Astrocyte (in vitro differentiated cells and primary cell): Measurements from ENCODE around the gene WDR86. TPM values are rescaled to one million over a fixed set of nuclear protein-coding genes. Genes with fewer than 3 reads are reported as not detected.

Source experiments
- DNase-seq: peaks from one replicate; pipeline ENCODE4 v3.0.0-alpha.2; 2010; ENCODE audit warnings: low read depth
- FAIRE-seq: peaks from 2 replicates; lab custom pipeline; 2011; peaks lifted over from hg19 to GRCh38; lab: Jason Lieb, UNC
- H2AFZ ChIP-seq: 2 replicates; pipeline ENCODE4 v1.6.0; 2012; ENCODE audit warnings: low read depth, low read length, inconsistent platforms
- H3K27ac ChIP-seq: 2 replicates; pipeline ENCODE4 v1.5.1; 2011; ENCODE audit warnings: low read depth, low read length, inconsistent platforms
- H3K27me3 ChIP-seq: 2 replicates; pipeline ENCODE4 v1.6.0; 2011; ENCODE audit warnings: low read length, inconsistent platforms; ENCODE audit not compliant: insufficient read depth
- H3K36me3 ChIP-seq: 2 replicates; pipeline ENCODE4 v1.5.1; 2011; ENCODE audit warnings: low read length, inconsistent platforms; ENCODE audit not compliant: insufficient read depth
- H3K4me1 ChIP-seq: 2 replicates; pipeline ENCODE4 v1.5.1; 2011; ENCODE audit warnings: low read length, inconsistent platforms; ENCODE audit not compliant: insufficient read depth
- H3K4me2 ChIP-seq: 2 replicates; pipeline ENCODE4 v1.6.0; 2012; ENCODE audit warnings: low read length, inconsistent platforms
- H3K4me3 ChIP-seq: 2 replicates; pipeline ENCODE4 v1.5.1; 2011; ENCODE audit warnings: low read depth, mild to moderate bottlenecking, low read length, inconsistent platforms; ENCODE audit not compliant: insufficient read depth
- H3K79me2 ChIP-seq: 2 replicates; pipeline ENCODE4 v1.6.0; 2012; ENCODE audit warnings: mild to moderate bottlenecking, low read length, inconsistent platforms; ENCODE audit not compliant: insufficient read depth
- H3K9ac ChIP-seq: 2 replicates; pipeline ENCODE4 v1.6.0; 2012; ENCODE audit warnings: mild to moderate bottlenecking, low read length, inconsistent platforms
- H3K9me3 ChIP-seq: 2 replicates; pipeline ENCODE4 v1.5.1; 2012; ENCODE audit warnings: low read depth, mild to moderate bottlenecking, low read length, inconsistent platforms; ENCODE audit not compliant: insufficient read depth
- H4K20me1 ChIP-seq: 2 replicates; pipeline ENCODE4 v1.6.0; 2012; ENCODE audit warnings: low read length, inconsistent platforms; ENCODE audit not compliant: insufficient read depth
- H3K27ac Mint-ChIP-seq: one replicate; pipeline ENCODE4 v1.8.0; 2021; ENCODE audit warnings: mild to moderate bottlenecking, mixed read lengths; ENCODE audit not compliant: unreplicated experiment
- H3K27me3 Mint-ChIP-seq: one replicate; pipeline ENCODE4 v1.8.0; 2021; ENCODE audit warnings: low read depth, mixed read lengths; ENCODE audit not compliant: unreplicated experiment
- H3K36me3 Mint-ChIP-seq: one replicate; pipeline ENCODE4 v1.8.0; 2021; ENCODE audit warnings: low read depth, mixed read lengths; ENCODE audit not compliant: unreplicated experiment
- H3K4me1 Mint-ChIP-seq: one replicate; pipeline ENCODE4 v1.8.0; 2021; ENCODE audit warnings: low read depth, mixed read lengths; ENCODE audit not compliant: unreplicated experiment
- H3K4me3 Mint-ChIP-seq: one replicate; pipeline ENCODE4 v1.8.0; 2021; ENCODE audit warnings: mild to moderate bottlenecking, moderate library complexity, mixed read lengths; ENCODE audit not compliant: unreplicated experiment
- H3K9me3 Mint-ChIP-seq: one replicate; pipeline ENCODE4 v1.8.0; 2021; ENCODE audit warnings: mild to moderate bottlenecking, mixed read lengths; ENCODE audit not compliant: unreplicated experiment
- CTCF ChIP-seq: IDR thresholded peaks from 2 replicates; pipeline ENCODE4 v1.5.1; 2011; ENCODE audit warnings: low read depth, mild to moderate bottlenecking, inconsistent platforms, low read length, moderate library complexity; ENCODE audit not compliant: insufficient read depth
- EZH2 ChIP-seq: IDR thresholded peaks from 2 replicates; pipeline ENCODE4 v1.6.1; 2012; ENCODE audit warnings: mild to moderate bottlenecking, low read length, inconsistent platforms; ENCODE audit not compliant: insufficient read depth
- total RNA-seq: library from RNA; stranded (reverse); gene quantifications from 2 replicates; pipeline ENCODE4 v1.2.1, GENCODE V29; 2021

The WDR86 gene
- total RNA-seq, 1 donor from 2014 or later = 3.6 TPM

- Histone ChIP-seq H3K27me3 (peaks cover 1% of the 10 kb centered on the region), H3K79me2 (no peaks in the 10 kb centered on the region), H3K4me1 (peaks cover 39% of the 10 kb centered on the region), H3K9me3 (peaks cover 9% of the 10 kb centered on the region), H3K36me3 (no peaks in the 10 kb centered on the region), H3K4me3 (no peak overlapping the region), H3K27ac (peak overlapping the region; percentile 54), H3K4me2 (peak overlapping the region; percentile 68), H3K9ac (no peak overlapping the region), H2AFZ (no peak overlapping the region), H4K20me1 (no peaks in the 10 kb centered on the region)
- peaks cover 11% of the 10 kb centered on the region for H3K9me3 Mint-ChIP-seq
- peak; percentile 78 for DNase-seq
- peaks cover 28% of the 10 kb centered on the region for H3K4me1 Mint-ChIP-seq
- H3K27ac Mint-ChIP-seq = no peak overlapping the region
- no peak for FAIRE-seq
- H3K4me3 Mint-ChIP-seq = no peak overlapping the region
- peaks cover 23% of the 10 kb centered on the region for H3K27me3 Mint-ChIP-seq
- H3K36me3 Mint-ChIP-seq = peaks cover 1% of the 10 kb centered on the region
- TF ChIP-seq CTCF (no peak), EZH2 (no peak)
Observed at GRCh38 chr7:151425670-151426440, 16.0 kb upstream of the WDR86 start.

- no peak overlapping the region for H3K4me3 ChIP-seq
- H3K27me3 ChIP-seq = peaks cover 4% of the 10 kb centered on the region
- peaks cover 38% of the 10 kb centered on the region for H3K4me1 ChIP-seq
- H2AFZ ChIP-seq = no peak overlapping the region
- no peak overlapping the region for H3K27ac ChIP-seq
- no peaks in the 10 kb centered on the region for H4K20me1 ChIP-seq
- H3K4me1 Mint-ChIP-seq = peaks cover 27% of the 10 kb centered on the region
- H3K27me3 Mint-ChIP-seq = peaks cover 21% of the 10 kb centered on the region
- no peaks in the 10 kb centered on the region for H3K36me3 ChIP-seq
- TF ChIP-seq CTCF (no peak), EZH2 (no peak)
- H3K79me2 ChIP-seq = no peaks in the 10 kb centered on the region
- H3K9me3 ChIP-seq = peaks cover 15% of the 10 kb centered on the region
- peaks cover 18% of the 10 kb centered on the region for H3K9me3 Mint-ChIP-seq
- H3K9ac ChIP-seq = no peak overlapping the region
- no peak overlapping the region for H3K4me3 Mint-ChIP-seq
- H3K4me2 ChIP-seq = no peak overlapping the region
- DNase-seq = peak; percentile 65
- no peak for FAIRE-seq
- H3K27ac Mint-ChIP-seq = no peak overlapping the region
- H3K36me3 Mint-ChIP-seq = peaks cover 1% of the 10 kb centered on the region
Observed at GRCh38 chr7:151424799-151425198, 15.0 kb upstream of the WDR86 start.

GRCh38 chr7:151423936-151424335, 14.1 kb upstream of the WDR86 start:
- H3K9me3 Mint-ChIP-seq = peaks cover 18% of the 10 kb centered on the region
- Histone ChIP-seq H3K9me3 (peaks cover 18% of the 10 kb centered on the region), H3K9ac (no peak overlapping the region), H3K27me3 (peaks cover 4% of the 10 kb centered on the region), H3K79me2 (no peaks in the 10 kb centered on the region), H4K20me1 (no peaks in the 10 kb centered on the region), H3K36me3 (no peaks in the 10 kb centered on the region), H3K27ac (no peak overlapping the region), H3K4me2 (no peak overlapping the region), H2AFZ (no peak overlapping the region), H3K4me1 (peaks cover 30% of the 10 kb centered on the region), H3K4me3 (no peak overlapping the region)
- DNase-seq (no peak), FAIRE-seq (no peak)
- no peak overlapping the region for H3K27ac Mint-ChIP-seq
- H3K4me3 Mint-ChIP-seq = no peak overlapping the region
- peaks cover 19% of the 10 kb centered on the region for H3K4me1 Mint-ChIP-seq
- H3K36me3 Mint-ChIP-seq = peaks cover 1% of the 10 kb centered on the region
- TF ChIP-seq CTCF (no peak), EZH2 (no peak)
- H3K27me3 Mint-ChIP-seq = peaks cover 19% of the 10 kb centered on the region
